ENCODE data around the gene MXD1. TPM values are rescaled to one million over a fixed set of nuclear protein-coding genes. Genes with fewer than 3 reads are reported as not detected.

Gene MXD1
- total and polyA plus RNA-seq, 9 of the 15 experiments (the other 6 are each of a cell fraction or from before 2014, with no cell fraction given) = 6.7 to 35.9 (median 11.0) TPM

DNA sequence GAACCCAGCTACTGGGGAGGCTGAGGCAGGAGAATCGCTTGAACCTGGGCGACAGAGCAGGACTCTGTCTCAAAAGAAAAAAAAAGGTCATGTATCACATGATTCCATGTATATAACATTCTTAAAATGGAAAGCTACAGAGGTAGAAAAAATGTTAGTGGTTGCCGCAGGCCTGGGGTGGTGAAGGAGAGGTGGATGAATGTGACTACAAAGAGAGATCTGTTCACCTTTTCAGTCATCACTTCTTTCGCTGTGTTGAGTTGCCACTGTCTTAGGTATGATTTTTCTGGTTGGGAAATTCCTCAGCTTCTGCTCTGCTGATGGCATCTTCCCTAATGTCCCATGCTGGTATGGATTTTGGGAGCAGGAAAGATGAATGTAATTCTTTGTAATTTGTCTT, 26.5 kb upstream of the MXD1 start:
- intact Hi-C loops (cut with micrococcal nuclease) = no loop called here
- ATAC-seq = no peak

More for the DNA sequence above, 26.5 kb upstream of the MXD1 start:
- no peak for TF ChIP-seq NR1H2 (CRISPR knock-in tag; IDR thresholded peaks at IDR 0.05)
- TF ChIP-seq SRF (CRISPR knock-in tag; IDR thresholded peaks at IDR 0.05) = no peak
- TF ChIP-seq, protein P1, sequence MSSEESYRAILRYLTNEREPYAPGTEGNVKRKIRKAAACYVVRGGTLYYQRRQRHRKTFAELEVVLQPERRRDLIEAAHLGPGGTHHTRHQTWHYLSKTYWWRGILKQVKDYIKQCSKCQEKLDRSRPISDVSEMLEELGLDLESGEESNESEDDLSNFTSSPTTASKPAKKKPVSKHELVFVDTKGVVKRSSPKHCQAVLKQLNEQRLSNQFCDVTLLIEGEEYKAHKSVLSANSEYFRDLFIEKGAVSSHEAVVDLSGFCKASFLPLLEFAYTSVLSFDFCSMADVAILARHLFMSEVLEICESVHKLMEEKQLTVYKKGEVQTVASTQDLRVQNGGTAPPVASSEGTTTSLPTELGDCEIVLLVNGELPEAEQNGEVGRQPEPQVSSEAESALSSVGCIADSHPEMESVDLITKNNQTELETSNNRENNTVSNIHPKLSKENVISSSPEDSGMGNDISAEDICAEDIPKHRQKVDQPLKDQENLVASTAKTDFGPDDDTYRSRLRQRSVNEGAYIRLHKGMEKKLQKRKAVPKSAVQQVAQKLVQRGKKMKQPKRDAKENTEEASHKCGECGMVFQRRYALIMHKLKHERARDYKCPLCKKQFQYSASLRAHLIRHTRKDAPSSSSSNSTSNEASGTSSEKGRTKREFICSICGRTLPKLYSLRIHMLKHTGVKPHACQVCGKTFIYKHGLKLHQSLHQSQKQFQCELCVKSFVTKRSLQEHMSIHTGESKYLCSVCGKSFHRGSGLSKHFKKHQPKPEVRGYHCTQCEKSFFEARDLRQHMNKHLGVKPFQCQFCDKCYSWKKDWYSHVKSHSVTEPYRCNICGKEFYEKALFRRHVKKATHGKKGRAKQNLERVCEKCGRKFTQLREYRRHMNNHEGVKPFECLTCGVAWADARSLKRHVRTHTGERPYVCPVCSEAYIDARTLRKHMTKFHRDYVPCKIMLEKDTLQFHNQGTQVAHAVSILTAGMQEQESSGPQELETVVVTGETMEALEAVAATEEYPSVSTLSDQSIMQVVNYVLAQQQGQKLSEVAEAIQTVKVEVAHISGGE (CRISPR knock-in tag; IDR thresholded peaks at IDR 0.05) = no peak
- no peak for TF ChIP-seq NFE2 (IDR thresholded peaks at IDR 0.05; ENCODE audit: low read depth)
- no peak for TF ChIP-seq ZNF3 (CRISPR knock-in tag; IDR thresholded peaks at IDR 0.05)
- TF ChIP-seq NR3C1 (CRISPR knock-in tag; IDR thresholded peaks at IDR 0.05) = no peak
- TF ChIP-seq, protein P2, sequence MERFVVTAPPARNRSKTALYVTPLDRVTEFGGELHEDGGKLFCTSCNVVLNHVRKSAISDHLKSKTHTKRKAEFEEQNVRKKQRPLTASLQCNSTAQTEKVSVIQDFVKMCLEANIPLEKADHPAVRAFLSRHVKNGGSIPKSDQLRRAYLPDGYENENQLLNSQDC (CRISPR knock-in tag; IDR thresholded peaks at IDR 0.05) = no peak
- POLR2A ChIA-PET = interaction anchor here (0.6 to 1.1 kb wide), 2 partner anchors 9 to 15 kb away, joined by 3 read pairs; no protein-coding TSS in a partner anchor
- H4K20me1 ChIP-seq (replicated peaks; ENCODE audit: control insufficient read depth, insufficient read depth, low read length) = no peaks in the 10 kb centered on the region
- H3K27ac ChIP-seq (ENCODE audit: extremely low read depth, low read depth, low read length) = no peak overlapping the region
- no peaks in the 10 kb centered on the region; a peak in 1 of 5 replicates for H3K4me1 ChIP-seq (replicated peaks in 1 of 2; ENCODE audit: control insufficient read depth in 2 of 2, insufficient read depth in 2 of 2, low read length in 2 of 2)
- 73% methylated on average over 4 of the region's 4 CpGs for WGBS (ENCODE audit: insufficient coverage, low coverage, missing lambda C conversion rate)
- DNase-seq (ENCODE audit: extremely low read depth in 1 of 4, low spot score in 3 of 4) (no peak), FAIRE-seq (no peak)
- in situ Hi-C loops (cut with MboI) = no loop called here
- H3K9me3 ChIP-seq (replicated peaks; ENCODE audit: control insufficient read depth, insufficient read depth, low read depth, low read length) = no peaks in the 10 kb centered on the region
- CTCF ChIA-PET (ENCODE audit: low intra/inter-chr PET ratio) = no interaction called here
- H3K9me1 ChIP-seq (ENCODE audit: control insufficient read depth, insufficient read depth, low read length) = no peaks in the 10 kb centered on the region
- no peak overlapping the region for H3K4me2 ChIP-seq (ENCODE audit: insufficient read depth, low read length)
- H3K4me3 ChIP-seq = no peak overlapping the region
- no peaks in the 10 kb centered on the region for H3K27me3 ChIP-seq (ENCODE audit: control insufficient read depth in 2 of 2, insufficient read depth in 2 of 2, low read length in 2 of 2)
- H3K36me3 ChIP-seq (ENCODE audit: control insufficient read depth, insufficient read depth, low read length) = no peaks in the 10 kb centered on the region
- no peak overlapping the region for H2AFZ ChIP-seq (ENCODE audit: low read depth, low read length)
- BruUV-seq (replicated peaks) = no TSS peak
- no peak overlapping the region for H3K9ac ChIP-seq (ENCODE audit: insufficient read depth in 1 of 2, low read depth in 2 of 2, low read length in 2 of 2)
- H3K79me2 ChIP-seq (ENCODE audit: control insufficient read depth, insufficient read depth, low read length) = no peaks in the 10 kb centered on the region

Measured in K562 (cell line).